ENCODE measurements around the gene SLC19A1.

Gene SLC19A1

DNA sequence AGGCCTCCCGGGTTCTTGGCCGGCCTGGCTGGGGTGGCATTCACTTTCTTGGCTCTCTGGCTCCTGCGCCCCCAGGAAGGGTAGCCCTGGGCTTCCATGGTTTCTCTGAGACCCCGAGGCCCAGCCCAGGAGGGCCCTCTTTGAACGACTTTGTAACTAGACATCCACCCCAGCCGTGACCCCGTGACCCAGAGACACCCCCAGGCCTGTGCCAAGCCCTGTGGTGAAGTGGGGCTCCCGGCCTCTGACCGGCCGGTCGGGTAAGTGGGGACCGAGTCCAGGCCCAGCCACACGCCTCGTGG lies 73.3 kb downstream of the SLC19A1 start:
- Histone ChIP-seq H3K27ac (ENCODE audit: low read length) (no peak overlapping the region), H3K4me3 (ENCODE audit: low read length) (no peak overlapping the region), H4K20me1 (ENCODE audit: insufficient read depth, low read length) (no peaks in the 10 kb centered on the region), H3K4me2 (ENCODE audit: low read depth, low read length) (no peak overlapping the region), H3K27me3 (replicated peaks; ENCODE audit: insufficient read depth, low read length) (peaks cover 99% of the 10 kb centered on the region), H3K4me1 (ENCODE audit: low read length) (no peaks in the 10 kb centered on the region), H3K9me2 (replicated peaks; ENCODE audit: insufficient read depth, low read length) (no peaks in the 10 kb centered on the region), H3K9ac (ENCODE audit: low read length) (no peak overlapping the region), H3K36me3 (replicated peaks; ENCODE audit: insufficient read depth, low read length) (no peaks in the 10 kb centered on the region), H3F3A (ENCODE audit: insufficient read depth, low read length) (no peaks in the 10 kb centered on the region), H3K79me2 (ENCODE audit: low read length) (no peaks in the 10 kb centered on the region), H2AFZ (ENCODE audit: low read length) (no peak overlapping the region), H3K9me3 (replicated peaks; ENCODE audit: insufficient read depth, low read length) (no peaks in the 10 kb centered on the region)
- DNase-seq, result no peak
- TF ChIP-seq, protein P1, sequence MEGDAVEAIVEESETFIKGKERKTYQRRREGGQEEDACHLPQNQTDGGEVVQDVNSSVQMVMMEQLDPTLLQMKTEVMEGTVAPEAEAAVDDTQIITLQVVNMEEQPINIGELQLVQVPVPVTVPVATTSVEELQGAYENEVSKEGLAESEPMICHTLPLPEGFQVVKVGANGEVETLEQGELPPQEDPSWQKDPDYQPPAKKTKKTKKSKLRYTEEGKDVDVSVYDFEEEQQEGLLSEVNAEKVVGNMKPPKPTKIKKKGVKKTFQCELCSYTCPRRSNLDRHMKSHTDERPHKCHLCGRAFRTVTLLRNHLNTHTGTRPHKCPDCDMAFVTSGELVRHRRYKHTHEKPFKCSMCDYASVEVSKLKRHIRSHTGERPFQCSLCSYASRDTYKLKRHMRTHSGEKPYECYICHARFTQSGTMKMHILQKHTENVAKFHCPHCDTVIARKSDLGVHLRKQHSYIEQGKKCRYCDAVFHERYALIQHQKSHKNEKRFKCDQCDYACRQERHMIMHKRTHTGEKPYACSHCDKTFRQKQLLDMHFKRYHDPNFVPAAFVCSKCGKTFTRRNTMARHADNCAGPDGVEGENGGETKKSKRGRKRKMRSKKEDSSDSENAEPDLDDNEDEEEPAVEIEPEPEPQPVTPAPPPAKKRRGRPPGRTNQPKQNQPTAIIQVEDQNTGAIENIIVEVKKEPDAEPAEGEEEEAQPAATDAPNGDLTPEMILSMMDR (IDR thresholded peaks at IDR 0.05; ENCODE audit: low read length), result no peak
- TF ChIP-seq EZH2phosphoT487 (IDR thresholded peaks at IDR 0.05; ENCODE audit: low read length) (no peak), EZH2 (optimal IDR thresholded peaks at IDR 0.05; ENCODE audit: low read depth, low read length) (no peak)

DNA sequence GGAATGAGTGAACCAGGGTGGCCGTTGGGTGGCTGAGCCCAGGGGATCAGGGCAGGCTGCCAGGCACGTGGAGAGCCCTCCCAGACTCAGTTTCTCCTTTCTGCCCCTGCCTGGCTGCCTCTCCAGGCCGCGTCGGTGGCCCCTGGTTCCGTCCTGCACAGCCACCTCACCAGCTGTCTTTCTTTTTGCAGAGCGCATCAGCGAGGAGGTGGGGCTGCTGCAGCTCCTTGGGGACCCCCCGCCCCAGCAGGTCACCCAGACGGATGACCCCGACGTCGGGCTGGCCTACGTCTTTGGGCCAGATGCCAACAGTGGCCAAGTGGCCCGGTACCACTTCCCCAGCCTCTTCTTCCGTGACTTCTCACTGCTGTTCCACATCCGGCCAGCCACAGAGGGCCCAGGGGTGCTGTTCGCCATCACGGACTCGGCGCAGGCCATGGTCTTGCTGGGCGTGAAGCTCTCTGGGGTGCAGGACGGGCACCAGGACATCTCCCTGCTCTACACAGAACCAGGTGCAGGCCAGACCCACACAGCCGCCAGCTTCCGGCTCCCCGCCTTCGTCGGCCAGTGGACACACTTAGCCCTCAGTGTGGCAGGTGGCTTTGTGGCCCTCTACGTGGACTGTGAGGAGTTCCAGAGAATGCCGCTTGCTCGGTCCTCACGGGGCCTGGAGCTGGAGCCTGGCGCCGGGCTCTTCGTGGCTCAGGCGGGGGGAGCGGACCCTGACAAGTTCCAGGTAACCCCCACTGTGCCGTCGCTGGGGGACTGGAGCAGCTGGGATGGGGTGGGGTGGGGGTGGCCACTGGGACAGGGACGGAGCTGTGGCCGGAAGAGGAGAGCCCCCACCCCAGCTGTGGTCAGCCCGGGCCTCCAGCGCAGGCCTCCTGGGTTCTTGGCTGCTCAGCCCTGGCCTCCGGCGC lies 73.9 kb downstream of the SLC19A1 start:
- Histone ChIP-seq H3K9me3 (replicated peaks; ENCODE audit: insufficient read depth, low read length) (no peaks in the 10 kb centered on the region), H3K4me2 (ENCODE audit: low read depth, low read length) (no peak overlapping the region), H4K20me1 (ENCODE audit: insufficient read depth, low read length) (no peaks in the 10 kb centered on the region), H3K27ac (ENCODE audit: low read length) (no peak overlapping the region), H3K4me3 (ENCODE audit: low read length) (no peak overlapping the region), H2AFZ (ENCODE audit: low read length) (no peak overlapping the region), H3F3A (ENCODE audit: insufficient read depth, low read length) (no peaks in the 10 kb centered on the region), H3K36me3 (replicated peaks; ENCODE audit: insufficient read depth, low read length) (no peaks in the 10 kb centered on the region), H3K4me1 (ENCODE audit: low read length) (no peaks in the 10 kb centered on the region), H3K79me2 (ENCODE audit: low read length) (no peaks in the 10 kb centered on the region), H3K27me3 (replicated peaks; ENCODE audit: insufficient read depth, low read length) (peaks cover 99% of the 10 kb centered on the region), H3K9me2 (replicated peaks; ENCODE audit: insufficient read depth, low read length) (no peaks in the 10 kb centered on the region), H3K9ac (ENCODE audit: low read length) (no peak overlapping the region)
- TF ChIP-seq EZH2phosphoT487 (IDR thresholded peaks at IDR 0.05; ENCODE audit: low read length) (no peak), EZH2 (optimal IDR thresholded peaks at IDR 0.05; ENCODE audit: low read depth, low read length) (no peak)
- TF ChIP-seq, protein P1 (IDR thresholded peaks at IDR 0.05; ENCODE audit: low read length), result no peak
- DNase-seq, result no peak

DNA sequence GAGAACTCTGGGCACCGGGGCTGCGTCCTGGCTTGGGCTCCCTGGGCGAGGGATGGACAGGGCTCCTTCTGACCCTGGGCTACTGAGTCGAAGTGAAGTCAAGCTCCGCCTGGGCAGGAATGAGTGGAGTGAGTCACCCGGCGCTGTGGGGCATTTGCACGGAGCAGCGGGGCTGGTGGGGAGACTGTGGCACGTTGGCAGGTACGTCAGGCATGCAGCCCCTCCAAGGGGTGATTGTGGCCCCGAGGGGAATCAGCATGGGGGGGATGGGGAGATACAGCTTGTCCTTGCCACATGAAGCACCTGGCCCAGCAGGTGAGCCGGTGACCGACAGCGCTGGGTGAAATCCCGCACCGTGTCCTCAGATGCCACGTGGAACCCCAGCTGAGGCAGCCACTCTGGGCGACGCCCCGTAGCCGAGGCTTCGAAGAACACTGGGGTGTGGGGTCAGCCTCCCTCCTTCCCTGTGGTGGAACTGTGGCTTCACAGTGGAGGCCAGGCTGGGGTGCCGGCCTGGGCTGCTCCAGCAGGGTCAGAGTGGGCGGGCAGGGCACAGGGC lies 74.9 kb downstream of the SLC19A1 start:
- Histone ChIP-seq H3K4me3 (ENCODE audit: low read length) (no peak overlapping the region), H3K9me2 (replicated peaks; ENCODE audit: insufficient read depth, low read length) (no peaks in the 10 kb centered on the region), H3K27me3 (replicated peaks; ENCODE audit: insufficient read depth, low read length) (peaks cover 99% of the 10 kb centered on the region), H3K9ac (ENCODE audit: low read length) (no peak overlapping the region), H3K4me2 (ENCODE audit: low read depth, low read length) (no peak overlapping the region), H2AFZ (ENCODE audit: low read length) (no peak overlapping the region), H3K79me2 (ENCODE audit: low read length) (no peaks in the 10 kb centered on the region), H3K27ac (ENCODE audit: low read length) (no peak overlapping the region), H4K20me1 (ENCODE audit: insufficient read depth, low read length) (no peaks in the 10 kb centered on the region), H3F3A (ENCODE audit: insufficient read depth, low read length) (no peaks in the 10 kb centered on the region), H3K9me3 (replicated peaks; ENCODE audit: insufficient read depth, low read length) (no peaks in the 10 kb centered on the region), H3K36me3 (replicated peaks; ENCODE audit: insufficient read depth, low read length) (no peaks in the 10 kb centered on the region), H3K4me1 (ENCODE audit: low read length) (no peaks in the 10 kb centered on the region)
- TF ChIP-seq, protein P1 (IDR thresholded peaks at IDR 0.05; ENCODE audit: low read length), result no peak
- no peak for TF ChIP-seq EZH2 (optimal IDR thresholded peaks at IDR 0.05; ENCODE audit: low read depth, low read length)
- TF ChIP-seq EZH2phosphoT487 (IDR thresholded peaks at IDR 0.05; ENCODE audit: low read length), result no peak
- DNase-seq, result no peak

All from MM.1S (cell line).